Stomach smooth muscle (tissue), 2 donors: ENCODE results near the gene CD300LB.

Source experiments
- H3K27ac ChIP-seq: one replicate; pipeline ENCODE4 v1.7.0; 2013; ENCODE audit warnings: mild to moderate bottlenecking, low read length, inconsistent platforms
- H3K27me3 ChIP-seq, 2 donors: one replicate each; pipeline ENCODE4 v1.7.0; 2013; ENCODE audit warnings: low read length in 2 of 2; ENCODE audit not compliant: insufficient read depth in 2 of 2, control insufficient read depth in 1 of 2
- H3K36me3 ChIP-seq, 2 donors: one replicate each; pipeline ENCODE4 v1.7.0; 2013; ENCODE audit warnings: low read length in 2 of 2; ENCODE audit not compliant: control insufficient read depth in 2 of 2, insufficient read depth in 2 of 2
- H3K4me1 ChIP-seq: one replicate; pipeline ENCODE4 v1.7.0; 2013; ENCODE audit warnings: low read length; ENCODE audit not compliant: control insufficient read depth, insufficient read depth
- H3K4me3 ChIP-seq, 2 donors: one replicate each; pipeline ENCODE4 v1.7.0; 2013; ENCODE audit warnings: low read length in 2 of 2
- H3K9ac ChIP-seq, 2 donors: one replicate each; pipeline ENCODE4 v1.7.0; 2013; ENCODE audit warnings: low read length in 2 of 2, mild to moderate bottlenecking in 1 of 2
- H3K9me3 ChIP-seq, 2 donors: one replicate each; pipeline ENCODE4 v1.7.0; 2013; ENCODE audit warnings: low read length in 2 of 2; ENCODE audit not compliant: control insufficient read depth in 2 of 2
- donor health status: healthy.
- donor health status: Pancreatic carcinoma.

The CD300LB gene

DNA sequence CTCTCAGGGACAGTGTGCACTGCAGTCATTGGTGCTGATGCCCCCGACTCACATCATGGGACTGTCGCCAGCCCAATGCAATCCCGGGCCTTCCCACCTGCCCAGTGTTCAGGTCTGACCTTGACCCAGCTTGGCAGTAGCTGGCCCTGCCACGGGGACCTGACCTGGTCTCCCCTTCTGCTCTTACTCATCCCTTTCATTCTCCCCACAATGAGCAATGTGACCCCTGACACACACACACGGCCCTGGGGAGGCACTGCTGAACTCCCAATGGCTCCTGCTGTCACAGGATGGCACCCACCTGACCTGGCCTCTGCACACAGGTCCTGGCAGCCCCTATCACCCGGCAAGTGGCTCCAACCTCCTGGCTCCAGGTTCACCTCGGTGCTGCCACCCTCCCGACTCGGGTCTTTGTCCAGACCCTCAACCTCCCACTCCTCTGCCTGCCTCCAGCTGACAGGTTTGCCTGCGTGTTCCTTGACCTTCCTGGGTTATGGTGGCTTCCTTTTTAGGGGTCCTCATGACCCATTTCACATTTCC, 8.1 kb upstream of the CD300LB start:
- no peak overlapping the region for H3K27ac ChIP-seq
- no peaks in the 10 kb centered on the region for H3K9me3 ChIP-seq
- no peak overlapping the region for H3K9ac ChIP-seq
- H3K4me1 ChIP-seq: no peaks in the 10 kb centered on the region
- no peak overlapping the region for H3K4me3 ChIP-seq
- no peaks in the 10 kb centered on the region for H3K36me3 ChIP-seq
- peaks cover 0 to 6% of the 10 kb centered on the region in 2 donors for H3K27me3 ChIP-seq

DNA sequence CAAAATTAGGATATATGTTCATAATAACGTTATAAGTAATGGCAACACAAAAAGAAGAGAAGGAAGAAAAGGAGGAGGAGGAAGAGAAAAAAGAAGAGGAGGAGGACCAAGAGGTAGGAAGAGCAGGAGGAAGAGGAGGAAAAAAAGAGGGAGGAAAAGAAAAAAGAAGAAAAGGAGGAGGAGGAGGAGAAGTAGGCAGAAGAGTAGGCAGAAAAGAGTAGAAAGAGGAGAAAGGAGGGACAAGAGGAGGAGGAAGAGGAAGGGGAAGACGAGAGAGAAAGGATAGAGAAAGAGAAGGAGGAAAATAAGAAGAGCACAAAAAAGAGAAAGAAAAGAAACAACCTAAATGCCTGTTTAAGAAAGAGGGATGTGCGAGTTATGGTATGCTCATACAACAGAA, 5.6 kb upstream of the CD300LB start:
- no peak overlapping the region for H3K4me3 ChIP-seq
- H3K27me3 ChIP-seq: peaks cover 0 to 5% of the 10 kb centered on the region in 2 donors
- no peaks in the 10 kb centered on the region for H3K9me3 ChIP-seq
- H3K27ac ChIP-seq: no peak overlapping the region
- H3K9ac ChIP-seq: no peak overlapping the region
- H3K4me1 ChIP-seq: no peaks in the 10 kb centered on the region
- no peaks in the 10 kb centered on the region for H3K36me3 ChIP-seq

DNA sequence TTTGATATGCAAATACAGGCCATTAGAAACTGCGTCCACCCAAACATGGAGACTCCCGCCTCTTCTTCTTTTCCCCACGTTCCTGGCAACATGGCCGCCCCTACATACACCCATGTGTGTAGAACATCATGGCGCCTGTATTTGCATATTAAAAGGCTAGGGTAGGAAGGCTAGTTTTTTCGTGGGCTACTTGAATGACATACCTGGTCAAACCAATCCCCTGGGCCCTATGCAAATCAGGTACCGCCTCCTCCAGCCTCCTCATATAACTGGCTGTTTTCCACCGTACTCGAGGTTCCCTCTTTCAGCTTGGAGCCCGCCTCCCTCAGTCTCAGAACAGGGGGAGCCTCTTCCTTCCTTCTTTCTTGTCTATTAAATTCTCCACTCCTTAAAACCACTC, 840 bp upstream of the CD300LB start:
- no peak overlapping the region for H3K9ac ChIP-seq
- H3K36me3 ChIP-seq: no peaks in the 10 kb centered on the region
- no peak overlapping the region for H3K27ac ChIP-seq
- H3K4me3 ChIP-seq: no peak overlapping the region
- no peaks in the 10 kb centered on the region for H3K9me3 ChIP-seq
- peaks cover 0 to 2% of the 10 kb centered on the region in 2 donors for H3K27me3 ChIP-seq
- H3K4me1 ChIP-seq: no peaks in the 10 kb centered on the region

DNA sequence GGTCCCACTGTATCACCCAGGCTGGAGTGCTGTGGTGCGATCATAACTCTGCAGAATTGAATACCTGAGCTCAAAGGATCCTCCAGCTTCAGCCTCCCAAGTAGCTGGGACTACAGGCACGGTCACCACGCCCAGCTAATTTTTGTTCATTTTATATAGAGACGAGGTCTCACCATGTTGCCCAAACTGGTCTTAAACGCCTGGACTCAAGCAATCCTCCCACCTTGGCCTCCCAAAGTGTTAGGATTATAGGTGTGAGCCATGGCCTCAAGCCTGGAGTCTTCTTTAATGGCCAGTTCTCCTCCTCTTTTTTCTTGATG, 484 bp downstream of the CD300LB start:
- Histone ChIP-seq H3K4me1 (no peaks in the 10 kb centered on the region), H3K36me3 (no peaks in the 10 kb centered on the region), H3K27ac (no peak overlapping the region), H3K9ac (no peak overlapping the region), H3K9me3 (no peaks in the 10 kb centered on the region), H3K27me3 (peaks cover 0 to 2% of the 10 kb centered on the region in 2 donors), H3K4me3 (no peak overlapping the region)

DNA sequence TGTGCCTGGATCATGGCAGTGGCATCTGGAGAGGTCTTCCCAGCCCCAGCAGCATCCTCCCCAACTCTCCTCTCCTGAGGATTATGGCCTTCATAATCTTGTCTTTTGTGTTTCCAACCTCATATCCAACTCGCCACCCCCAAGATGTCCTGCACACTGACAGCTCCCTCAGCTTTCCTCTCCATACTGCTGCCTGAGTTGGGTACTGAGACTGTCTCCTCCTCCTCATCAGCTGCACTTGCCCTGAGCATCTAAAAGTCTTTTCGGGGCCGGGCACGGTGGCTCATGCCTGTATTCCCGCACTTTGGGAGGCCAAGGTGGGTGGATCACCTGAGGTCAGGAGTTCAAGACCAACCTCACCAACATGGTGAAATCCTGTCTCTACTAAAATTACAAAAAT, 2.0 kb downstream of the CD300LB start:
- Histone ChIP-seq H3K27me3 (peaks cover 0 to 2% of the 10 kb centered on the region in 2 donors), H3K27ac (no peak overlapping the region), H3K36me3 (no peaks in the 10 kb centered on the region), H3K4me3 (no peak overlapping the region), H3K9ac (no peak overlapping the region), H3K9me3 (no peaks in the 10 kb centered on the region), H3K4me1 (no peaks in the 10 kb centered on the region)

DNA sequence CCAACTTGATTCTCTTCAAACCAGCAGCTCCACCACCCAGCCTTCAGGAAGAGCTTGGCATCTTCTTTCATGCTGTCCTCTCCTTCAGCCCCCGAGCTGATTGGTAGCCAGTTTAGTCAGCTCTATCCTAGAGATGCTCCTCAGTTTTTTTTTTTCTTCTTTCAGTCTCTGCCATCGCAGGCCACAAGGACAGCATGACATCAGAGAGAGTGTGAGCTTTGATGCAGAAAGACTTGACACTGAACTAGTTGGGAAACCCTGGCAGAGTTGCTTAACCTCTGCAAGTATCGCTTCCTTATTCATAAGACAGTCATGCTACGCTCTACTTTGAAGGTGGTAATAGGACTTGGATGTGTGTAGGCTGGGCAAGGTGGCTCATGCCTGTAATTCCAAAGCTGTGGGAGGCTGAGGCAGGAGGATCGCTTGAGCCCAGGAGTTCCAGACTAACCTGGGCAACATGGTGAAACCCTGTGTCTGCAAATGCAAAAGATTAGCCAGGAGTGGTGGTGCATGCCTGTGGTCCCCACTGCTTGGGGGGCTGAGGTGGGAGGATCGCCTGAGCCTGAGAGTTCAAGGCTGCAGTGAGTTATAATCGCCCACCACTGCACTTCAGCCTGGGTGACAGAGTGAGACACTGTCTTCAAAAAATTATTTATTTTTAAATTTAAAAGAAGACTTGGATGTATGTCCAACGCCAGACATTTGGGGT, 2.6 kb downstream of the CD300LB start:
- H3K27ac ChIP-seq: no peak overlapping the region
- H3K4me3 ChIP-seq: no peak overlapping the region
- H3K36me3 ChIP-seq: no peaks in the 10 kb centered on the region
- peaks cover 0 to under 1% of the 10 kb centered on the region in 2 donors for H3K9me3 ChIP-seq
- H3K9ac ChIP-seq: no peak overlapping the region
- H3K27me3 ChIP-seq: peaks cover 0 to 2% of the 10 kb centered on the region in 2 donors
- H3K4me1 ChIP-seq: no peaks in the 10 kb centered on the region

DNA sequence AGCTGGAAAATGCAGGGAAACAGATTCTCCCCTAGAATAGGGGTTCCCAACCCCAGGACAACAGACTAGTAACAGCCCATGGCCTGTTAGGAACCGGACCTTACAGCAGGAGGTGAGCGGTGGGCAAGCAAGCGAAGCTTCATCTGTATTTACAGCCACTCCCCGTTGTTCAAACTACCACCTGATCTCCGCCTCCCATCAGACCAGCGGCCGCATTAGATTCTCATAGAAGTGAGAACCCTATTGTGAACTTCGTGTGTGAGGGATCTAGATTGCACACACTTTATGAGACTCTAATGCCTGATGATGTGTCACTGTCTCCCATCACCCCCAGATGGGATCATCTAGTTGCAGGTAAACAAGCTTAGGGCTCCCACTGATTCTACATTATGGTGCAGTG, 3.5 kb downstream of the CD300LB start:
- Histone ChIP-seq H3K9ac (no peak overlapping the region), H3K27me3 (peaks cover 0 to 2% of the 10 kb centered on the region in 2 donors), H3K36me3 (no peaks in the 10 kb centered on the region), H3K9me3 (peaks cover 0 to 9% of the 10 kb centered on the region in 2 donors), H3K4me3 (no peak overlapping the region), H3K27ac (no peak overlapping the region), H3K4me1 (no peaks in the 10 kb centered on the region)

DNA sequence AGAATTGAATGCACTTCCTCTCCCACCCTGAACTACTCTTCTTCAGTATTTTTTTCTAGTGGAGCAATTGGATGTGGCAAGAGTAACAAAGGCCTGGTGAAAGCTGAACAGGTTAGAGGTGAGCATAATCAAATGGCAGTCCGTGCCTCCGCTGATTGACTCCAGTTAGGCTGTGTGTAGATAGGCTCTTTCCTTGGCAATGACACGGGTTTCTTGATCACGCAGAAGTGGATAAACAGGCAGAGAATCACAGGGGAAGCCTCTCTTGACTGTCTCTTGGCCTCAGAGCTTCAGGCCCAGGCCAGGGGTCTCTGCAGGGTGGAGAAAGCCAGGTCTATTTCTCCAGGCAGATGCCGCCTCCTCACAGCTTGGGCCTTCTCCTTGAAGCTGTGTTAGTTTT, 4.2 kb downstream of the CD300LB start:
- no peak overlapping the region for H3K9ac ChIP-seq
- no peaks in the 10 kb centered on the region for H3K36me3 ChIP-seq
- peaks cover 0 to 2% of the 10 kb centered on the region in 2 donors for H3K27me3 ChIP-seq
- no peak overlapping the region for H3K4me3 ChIP-seq
- H3K27ac ChIP-seq: no peak overlapping the region
- no peaks in the 10 kb centered on the region for H3K4me1 ChIP-seq
- H3K9me3 ChIP-seq: peaks cover 0 to 9% of the 10 kb centered on the region in 2 donors

DNA sequence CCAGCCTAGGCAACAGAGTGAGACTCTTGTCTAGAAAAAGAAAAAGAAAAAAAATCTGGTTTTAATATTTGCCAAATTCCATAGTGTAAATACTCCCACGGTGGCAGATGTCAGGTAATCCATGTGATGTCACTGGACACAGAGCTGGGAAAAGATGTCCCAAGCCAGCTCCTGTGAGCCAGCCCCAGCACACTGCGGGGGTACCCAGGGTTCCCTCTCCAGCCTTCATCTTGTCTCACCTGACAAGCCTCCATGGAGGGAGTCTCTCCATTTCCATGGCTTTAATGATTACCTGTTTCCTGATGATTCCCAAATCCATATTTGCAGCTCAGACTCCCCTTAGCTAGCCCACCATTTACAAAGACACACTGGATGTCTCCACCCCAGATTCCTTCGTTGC, 4.6 kb downstream of the CD300LB start:
- Histone ChIP-seq H3K4me1 (no peaks in the 10 kb centered on the region), H3K9me3 (peaks cover 0 to 9% of the 10 kb centered on the region in 2 donors)

DNA sequence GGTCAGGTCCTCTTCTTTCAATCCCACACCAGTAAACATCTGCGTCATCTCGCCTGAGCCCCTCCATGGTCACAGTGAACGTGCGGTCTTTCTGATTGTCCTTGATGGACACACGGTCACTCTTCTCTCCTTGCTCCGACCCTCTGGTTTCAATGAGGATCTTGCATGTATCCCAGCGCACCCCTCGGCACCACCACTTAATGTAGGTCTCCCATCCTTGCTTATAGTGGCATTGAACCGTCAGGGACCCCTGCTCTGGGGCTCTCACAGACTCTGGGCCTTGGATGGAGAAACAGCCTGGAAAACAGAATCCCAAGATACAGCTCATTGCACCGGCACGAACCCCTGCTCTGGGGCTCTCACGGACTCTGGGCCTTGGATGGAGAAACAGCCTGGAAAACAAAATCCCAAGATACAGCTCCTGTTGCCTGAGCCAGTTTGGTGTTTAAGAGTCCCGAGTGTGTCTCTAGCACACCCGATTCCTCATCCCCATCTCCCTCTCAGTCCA, 5.4 kb downstream of the CD300LB start:
- Histone ChIP-seq H3K27ac (no peak overlapping the region), H3K36me3 (no peaks in the 10 kb centered on the region), H3K4me1 (no peaks in the 10 kb centered on the region), H3K9me3 (peaks cover 0 to 9% of the 10 kb centered on the region in 2 donors), H3K9ac (no peak overlapping the region), H3K27me3 (peaks cover 0 to 2% of the 10 kb centered on the region in 2 donors), H3K4me3 (no peak overlapping the region)

More for the DNA sequence above, 4.6 kb downstream of the CD300LB start:
- H3K4me3 ChIP-seq: no peak overlapping the region
- H3K36me3 ChIP-seq: no peaks in the 10 kb centered on the region
- peaks cover 0 to 2% of the 10 kb centered on the region in 2 donors for H3K27me3 ChIP-seq
- H3K27ac ChIP-seq: no peak overlapping the region
- H3K9ac ChIP-seq: no peak overlapping the region

DNA sequence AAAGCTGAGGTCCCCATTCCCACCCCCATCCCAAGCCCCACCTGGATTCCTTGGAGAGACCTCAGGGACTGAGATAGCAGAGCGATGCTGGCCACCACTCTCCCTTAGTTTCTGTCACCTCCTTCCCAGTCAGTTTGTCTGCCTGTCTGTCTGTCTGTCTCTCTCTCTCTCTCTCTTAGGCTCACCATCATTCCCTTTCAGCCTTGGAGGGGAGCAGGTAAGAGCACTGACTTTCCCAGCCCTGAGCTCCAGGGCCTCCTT, 5.9 kb downstream of the CD300LB start:
- no peak overlapping the region for H3K9ac ChIP-seq
- peaks cover 0 to 9% of the 10 kb centered on the region in 2 donors for H3K9me3 ChIP-seq
- no peaks in the 10 kb centered on the region for H3K4me1 ChIP-seq
- H3K4me3 ChIP-seq: no peak overlapping the region
- H3K27me3 ChIP-seq: peaks cover 0 to 2% of the 10 kb centered on the region in 2 donors
- H3K36me3 ChIP-seq: no peaks in the 10 kb centered on the region
- H3K27ac ChIP-seq: no peak overlapping the region
